K562 (cell line): ENCODE measurements around the gene BCAR3. TPM values are rescaled to one million over a fixed set of nuclear protein-coding genes. Genes with fewer than 3 reads are reported as not detected.

Experiments
- ATAC-seq: fragments of 200-7000 bp; cut with Tn5 transposase; 3 replicates; pipeline ENCODE4 v1.9.1; 2020; ENCODE audit warnings: moderate library complexity
- BruUV-seq: library from RNA; stranded (reverse); fragments of 400-500 nt; replicated peaks from 2 replicates; lab custom pipeline; 2021; lab: Mats Ljungman, UMichigan
- CTCF ChIA-PET: fragments of 300-600 bp; formaldehyde crosslinking; extraction: SDS; loops from one replicate; lab custom pipeline; 2021; ENCODE audit warnings: low intra/inter-chr PET ratio; lab: Yijun Ruan, JAX
- POLR2A ChIA-PET: fragments of 300-600, 350-650 bp; sonication (Branson Sonifier 250); formaldehyde crosslinking; extraction: SDS; loops from one replicate; lab custom pipeline; 2021; ENCODE audit warnings: antibody characterized with exemption, inconsistent platforms; lab: Yijun Ruan, JAX
- DNase-seq, 4 experiments: peaks; one replicate each; pipeline versions ENCODE4 v3.0.0 to v3.0.0-alpha.2; 2011 to 2018; ENCODE audit warnings: low spot score in 3 of 4, mixed read lengths in 3 of 4; ENCODE audit errors: extremely low read depth in 1 of 4
- FAIRE-seq: peaks from 2 replicates; lab custom pipeline; 2011; peaks lifted over from hg19 to GRCh38; lab: Jason Lieb, UNC
- H2AFZ ChIP-seq: 2 replicates; pipeline ENCODE4 v1.6.0; 2011; ENCODE audit warnings: low read depth, low read length, control low read depth, inconsistent platforms
- H3K27ac ChIP-seq: fragments of 200-600 bp; 3 replicates; pipeline ENCODE4 v1.8.0; 2011; ENCODE audit warnings: low read depth, mild to moderate bottlenecking, control low read depth, inconsistent platforms, low read length, moderate library complexity, mixed read lengths; ENCODE audit errors: extremely low read depth
- H3K27me3 ChIP-seq, 2 experiments: fragments of 300-600 bp in 1 of 2; 2 replicates in 1 of 2; 3 replicates in 1 of 2; pipeline versions ENCODE4 v1.6.0 to v1.8.0; 2011; ENCODE audit warnings: inconsistent platforms in 2 of 2, low read length in 2 of 2, mild to moderate bottlenecking in 1 of 2, mixed read lengths in 1 of 2, moderate library complexity in 1 of 2; ENCODE audit not compliant: control insufficient read depth in 2 of 2, insufficient read depth in 2 of 2
- H3K36me3 ChIP-seq: fragments of 300-600 bp; 3 replicates; pipeline ENCODE4 v1.8.0; 2011; ENCODE audit warnings: mild to moderate bottlenecking, low read length, inconsistent platforms; ENCODE audit not compliant: control insufficient read depth, insufficient read depth
- H3K4me1 ChIP-seq, 2 experiments: fragments of 200-600 bp in 1 of 2; replicated peaks in 1 of 2; 2 replicates in 1 of 2; 3 replicates in 1 of 2; pipeline versions ENCODE4 v1.5.1 to v1.8.0; 2011; ENCODE audit warnings: inconsistent platforms in 2 of 2, low read length in 2 of 2, mild to moderate bottlenecking in 1 of 2, mixed read lengths in 1 of 2, moderate library complexity in 1 of 2; ENCODE audit not compliant: control insufficient read depth in 2 of 2, insufficient read depth in 2 of 2
- H3K4me2 ChIP-seq: 2 replicates; pipeline ENCODE4 v1.6.1; 2011; ENCODE audit warnings: low read length, control low read depth, inconsistent platforms, mixed read lengths; ENCODE audit not compliant: insufficient read depth
- H3K4me3 ChIP-seq: fragments of 200-600 bp; sonication (generic), shearing (Covaris generic); 2 replicates; pipeline ENCODE4 v1.5.1; 2016; ENCODE audit warnings: control low read depth, inconsistent platforms
- H3K79me2 ChIP-seq: fragments of 200-600 bp; 3 replicates; pipeline ENCODE4 v1.8.0; 2011; ENCODE audit warnings: low read length, inconsistent platforms; ENCODE audit not compliant: control insufficient read depth, insufficient read depth
- H3K9ac ChIP-seq, 2 experiments: 2 replicates each; pipeline versions ENCODE4 v1.6.0 to v1.6.1; 2011; ENCODE audit warnings: low read depth in 2 of 2, low read length in 2 of 2, control low read depth in 1 of 2, inconsistent platforms in 1 of 2, mild to moderate bottlenecking in 1 of 2, mixed read lengths in 1 of 2; ENCODE audit not compliant: insufficient read depth in 1 of 2
- H3K9me1 ChIP-seq: one replicate; pipeline ENCODE4 v1.6.0; 2011; ENCODE audit warnings: inconsistent platforms, mild to moderate bottlenecking, low read length, moderate library complexity; ENCODE audit not compliant: control insufficient read depth, insufficient read depth
- H3K9me3 ChIP-seq: replicated peaks from 2 replicates; pipeline ENCODE4 v1.5.1; 2011; ENCODE audit warnings: low read depth, low read length, inconsistent platforms; ENCODE audit not compliant: control insufficient read depth, insufficient read depth
- H4K20me1 ChIP-seq: replicated peaks from 2 replicates; pipeline ENCODE4 v1.6.1; 2011; ENCODE audit warnings: low read length, inconsistent platforms, mixed read lengths; ENCODE audit not compliant: control insufficient read depth, insufficient read depth
- HDAC3 ChIP-seq: fragments of 450-650 bp; IDR thresholded peaks from 2 replicates; pipeline ENCODE4 v1.6.1; 2018; ENCODE audit warnings: borderline replicate concordance, mild to moderate bottlenecking, moderate library complexity; ENCODE audit not compliant: partially characterized antibody
- NR2F6 ChIP-seq: fragments of 450-650 bp; formaldehyde crosslinking; IDR thresholded peaks from 2 replicates; pipeline ENCODE4 v1.4.0; 2020; ENCODE audit warnings: mild to moderate bottlenecking
- POLR2AphosphoS2 ChIP-seq: IDR thresholded peaks from 2 replicates; pipeline ENCODE4 v1.6.1; 2012; ENCODE audit warnings: low read length, improper control_type of control experiment
- SIRT6 ChIP-seq: IDR thresholded peaks from one replicate; pipeline ENCODE4 v1.6.1; 2012; ENCODE audit warnings: low read depth, mild to moderate bottlenecking, control low read depth, inconsistent platforms, low read length, moderate library complexity
- SMAD1 ChIP-seq: fragments of 150-350 bp; IDR thresholded peaks from 2 replicates; pipeline ENCODE4 v1.6.1; 2014; ENCODE audit warnings: low read length, low read depth; ENCODE audit not compliant: partially characterized antibody
- SMARCA4 ChIP-seq: fragments of 450-650 bp; IDR thresholded peaks from 2 replicates; pipeline ENCODE4 v1.6.1; 2016
- ZNF316 ChIP-seq: fragments of 450-650 bp; IDR thresholded peaks from 2 replicates; pipeline ENCODE4 v1.6.1; 2016
- ZNF644 ChIP-seq: fragments of 200-800 bp; sonication (Bioruptor generic); IDR thresholded peaks from 2 replicates; pipeline ENCODE4 v1.6.1; 2016; ENCODE audit warnings: low read depth, missing genetic modification characterization, missing compliant biosample characterization
- ZNF668 ChIP-seq: fragments of 250-450 bp; sonication (Bioruptor Pico); IDR thresholded peaks from 2 replicates; pipeline ENCODE4 v1.8.0; 2022; ENCODE audit warnings: mild to moderate bottlenecking, inconsistent platforms
- ZNF778 ChIP-seq: fragments of 450-650 bp; formaldehyde crosslinking; IDR thresholded peaks from 2 replicates; pipeline ENCODE4 v1.4.0; 2020; ENCODE audit warnings: mild to moderate bottlenecking, moderate library complexity
- WGBS: fragments of 100-300 bp; shearing (Covaris generic); methylation state at CpG from one replicate; pipeline ENCODE4 v1.1.6; 2016; ENCODE audit warnings: low coverage, mixed read lengths; ENCODE audit not compliant: insufficient coverage; ENCODE audit errors: missing lambda C conversion rate; 5-methylcytosine and 5-hydroxymethylcytosine counted together
- in situ Hi-C: fragments of 300-500 bp; cut with MboI; formaldehyde crosslinking; loops from 4 replicates; pipeline ENCODE4 v1.15.0; 2018; ENCODE audit warnings: inconsistent platforms, mixed read lengths
- intact Hi-C: fragments of 100-400 bp; cut with micrococcal nuclease; formaldehyde crosslinking; loops from 2 replicates; pipeline ENCODE4 v1.14.2; 2022
- polyA plus RNA-seq, 8 experiments: library from polyadenylated mRNA; depleted of rRNA in 4 of 8; stranded (reverse) in 5 of 8; unstranded in 3 of 8; fragments of >200 nt; fragmentation: Nextera tagmentation in 2 of 8; fragmentation: Illumina TruSeq in 1 of 8; extraction: Ambion mirVana in 2 of 8; extraction: Trizol in 1 of 8; gene quantifications; 2 replicates each; pipeline versions ENCODE4 v1.2.1 to v1.2.3, GENCODE V29; 2011 to 2014; ENCODE audit warnings: inconsistent platforms in 1 of 8, missing spikeins in 1 of 8
- total RNA-seq, 7 experiments: library from RNA; depleted of rRNA in 6 of 7; stranded (reverse); fragments of >200 nt in 6 of 7; fragmentation: Illumina TruSeq in 2 of 7; extraction: Trizol in 2 of 7; gene quantifications; 2 replicates each; pipeline versions ENCODE4 v1.2.1 to v1.2.3, GENCODE V29; 2011 to 2021; ENCODE audit warnings: low replicate concordance in 1 of 7
- TF ChIP-seq, protein P1 (sequence below), 2 experiments: fragments of 450-650 bp; formaldehyde crosslinking in 1 of 2; IDR thresholded peaks; 2 replicates each; pipeline versions ENCODE4 v1.4.0 to v1.6.1; 2014 to 2020; ENCODE audit warnings: mild to moderate bottlenecking in 2 of 2, borderline replicate concordance in 1 of 2, low read depth in 1 of 2
- TF ChIP-seq, protein P2 (sequence below): fragments of 150-350 bp; conservative IDR thresholded peaks from 2 replicates; pipeline ENCODE4 v1.6.1; 2014; ENCODE audit warnings: low read length

The BCAR3 gene
- total and polyA plus RNA-seq, 9 of the 15 experiments (the other 6 are each of a cell fraction or from before 2014, with no cell fraction given), result 1.8 to 6.3 (median 3.8) TPM

DNA sequence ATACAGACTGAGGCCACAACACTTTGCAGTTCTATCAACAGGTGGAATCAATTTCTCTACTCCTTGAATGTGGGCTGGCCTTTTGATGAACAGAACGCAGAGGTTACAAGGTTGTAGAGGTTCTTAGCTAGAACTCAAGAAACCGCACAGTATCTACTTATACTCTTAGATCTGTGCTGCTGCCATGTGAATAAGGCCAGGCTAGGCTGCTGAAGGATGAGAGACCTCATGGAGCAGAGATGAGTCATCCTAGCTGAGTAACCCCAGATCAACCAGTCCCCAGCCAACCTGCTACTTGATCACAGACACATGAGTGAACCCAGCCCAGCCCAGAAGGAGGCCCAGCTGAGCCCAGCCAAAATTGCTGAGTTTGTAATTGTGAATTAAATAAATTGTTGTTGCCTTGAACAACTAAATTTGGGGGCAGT, 35.3 kb upstream of the BCAR3 start:
- H3K4me2 ChIP-seq, result no peak overlapping the region
- no peaks in the 10 kb centered on the region for H3K9me1 ChIP-seq
- no peak overlapping the region for H3K27ac ChIP-seq
- peaks cover 0 to 24% of the 10 kb centered on the region in 2 experiments; a peak in 2 of 5 replicates for H3K27me3 ChIP-seq
- no peaks in the 10 kb centered on the region for H3K9me3 ChIP-seq
- DNase-seq, result peak in 1 of 4 experiments; percentile 23
- 16% methylated on average over 2 of the region's 2 CpGs for WGBS
- no peak overlapping the region for H3K9ac ChIP-seq
- no peaks in the 10 kb centered on the region for H4K20me1 ChIP-seq
- H3K4me1 ChIP-seq, result peaks cover 0 to 10% of the 10 kb centered on the region in 2 experiments; a peak in 3 of 5 replicates
- no peaks in the 10 kb centered on the region for H3K36me3 ChIP-seq
- H3K79me2 ChIP-seq, result no peaks in the 10 kb centered on the region
- peak; percentile 51 for FAIRE-seq
- no peak overlapping the region for H3K4me3 ChIP-seq
- in situ Hi-C loops, result no loop called here
- ChIA-PET CTCF (no interaction called here), POLR2A (no interaction called here)
- H2AFZ ChIP-seq, result no peak overlapping the region
- no TSS peak for BruUV-seq
- intact Hi-C loops, result no loop called here
- ATAC-seq, result peak; percentile 70
- TF ChIP-seq ZNF316 (peak; percentile 58), HDAC3 (no peak), ZNF778 (CRISPR knock-in tag) (no peak), SMARCA4 (no peak), SIRT6 (no peak), POLR2AphosphoS2 (no peak), SMAD1 (no peak), ZNF668 (CRISPR knock-in tag) (no peak), NR2F6 (CRISPR knock-in tag) (no peak), ZNF644 (tag) (no peak)
- TF ChIP-seq, protein P1, sequence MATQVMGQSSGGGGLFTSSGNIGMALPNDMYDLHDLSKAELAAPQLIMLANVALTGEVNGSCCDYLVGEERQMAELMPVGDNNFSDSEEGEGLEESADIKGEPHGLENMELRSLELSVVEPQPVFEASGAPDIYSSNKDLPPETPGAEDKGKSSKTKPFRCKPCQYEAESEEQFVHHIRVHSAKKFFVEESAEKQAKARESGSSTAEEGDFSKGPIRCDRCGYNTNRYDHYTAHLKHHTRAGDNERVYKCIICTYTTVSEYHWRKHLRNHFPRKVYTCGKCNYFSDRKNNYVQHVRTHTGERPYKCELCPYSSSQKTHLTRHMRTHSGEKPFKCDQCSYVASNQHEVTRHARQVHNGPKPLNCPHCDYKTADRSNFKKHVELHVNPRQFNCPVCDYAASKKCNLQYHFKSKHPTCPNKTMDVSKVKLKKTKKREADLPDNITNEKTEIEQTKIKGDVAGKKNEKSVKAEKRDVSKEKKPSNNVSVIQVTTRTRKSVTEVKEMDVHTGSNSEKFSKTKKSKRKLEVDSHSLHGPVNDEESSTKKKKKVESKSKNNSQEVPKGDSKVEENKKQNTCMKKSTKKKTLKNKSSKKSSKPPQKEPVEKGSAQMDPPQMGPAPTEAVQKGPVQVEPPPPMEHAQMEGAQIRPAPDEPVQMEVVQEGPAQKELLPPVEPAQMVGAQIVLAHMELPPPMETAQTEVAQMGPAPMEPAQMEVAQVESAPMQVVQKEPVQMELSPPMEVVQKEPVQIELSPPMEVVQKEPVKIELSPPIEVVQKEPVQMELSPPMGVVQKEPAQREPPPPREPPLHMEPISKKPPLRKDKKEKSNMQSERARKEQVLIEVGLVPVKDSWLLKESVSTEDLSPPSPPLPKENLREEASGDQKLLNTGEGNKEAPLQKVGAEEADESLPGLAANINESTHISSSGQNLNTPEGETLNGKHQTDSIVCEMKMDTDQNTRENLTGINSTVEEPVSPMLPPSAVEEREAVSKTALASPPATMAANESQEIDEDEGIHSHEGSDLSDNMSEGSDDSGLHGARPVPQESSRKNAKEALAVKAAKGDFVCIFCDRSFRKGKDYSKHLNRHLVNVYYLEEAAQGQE (IDR thresholded peaks at IDR 0.05; ENCODE audit: borderline replicate concordance), result no peak
- TF ChIP-seq, protein P1 (CRISPR knock-in tag; IDR thresholded peaks at IDR 0.05; ENCODE audit: low read depth), result no peak
- TF ChIP-seq, protein P2, sequence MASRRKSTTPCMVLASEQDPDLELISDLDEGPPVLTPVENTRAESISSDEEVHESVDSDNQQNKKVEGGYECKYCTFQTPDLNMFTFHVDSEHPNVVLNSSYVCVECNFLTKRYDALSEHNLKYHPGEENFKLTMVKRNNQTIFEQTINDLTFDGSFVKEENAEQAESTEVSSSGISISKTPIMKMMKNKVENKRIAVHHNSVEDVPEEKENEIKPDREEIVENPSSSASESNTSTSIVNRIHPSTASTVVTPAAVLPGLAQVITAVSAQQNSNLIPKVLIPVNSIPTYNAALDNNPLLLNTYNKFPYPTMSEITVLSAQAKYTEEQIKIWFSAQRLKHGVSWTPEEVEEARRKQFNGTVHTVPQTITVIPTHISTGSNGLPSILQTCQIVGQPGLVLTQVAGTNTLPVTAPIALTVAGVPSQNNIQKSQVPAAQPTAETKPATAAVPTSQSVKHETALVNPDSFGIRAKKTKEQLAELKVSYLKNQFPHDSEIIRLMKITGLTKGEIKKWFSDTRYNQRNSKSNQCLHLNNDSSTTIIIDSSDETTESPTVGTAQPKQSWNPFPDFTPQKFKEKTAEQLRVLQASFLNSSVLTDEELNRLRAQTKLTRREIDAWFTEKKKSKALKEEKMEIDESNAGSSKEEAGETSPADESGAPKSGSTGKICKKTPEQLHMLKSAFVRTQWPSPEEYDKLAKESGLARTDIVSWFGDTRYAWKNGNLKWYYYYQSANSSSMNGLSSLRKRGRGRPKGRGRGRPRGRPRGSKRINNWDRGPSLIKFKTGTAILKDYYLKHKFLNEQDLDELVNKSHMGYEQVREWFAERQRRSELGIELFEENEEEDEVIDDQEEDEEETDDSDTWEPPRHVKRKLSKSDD, result no peak
